H9 (cell line): ENCODE measurements around the gene CCL16. TPM values are rescaled to one million over a fixed set of nuclear protein-coding genes. Genes with fewer than 3 reads are reported as not detected.

Experiments
- DNase-seq: peaks from one replicate; pipeline ENCODE4 v3.0.0-alpha.2; 2017
- H2AFZ ChIP-seq: one replicate; pipeline ENCODE4 v1.6.1; 2013; ENCODE audit warnings: mild to moderate bottlenecking, low read length, control low read depth, moderate library complexity
- H2AK5ac ChIP-seq: 2 replicates; pipeline ENCODE4 v1.6.1; 2013; ENCODE audit warnings: low read length, control low read depth, mixed read lengths; ENCODE audit not compliant: insufficient read length
- H2BK120ac ChIP-seq: one replicate; pipeline ENCODE4 v1.6.1; 2013; ENCODE audit warnings: low read depth, mild to moderate bottlenecking, low read length, control low read depth, inconsistent platforms; ENCODE audit not compliant: poor library complexity, severe bottlenecking
- H2BK12ac ChIP-seq: 2 replicates; pipeline ENCODE4 v1.6.1; 2013; ENCODE audit warnings: low read length, control low read depth, mixed read lengths, low read depth; ENCODE audit not compliant: insufficient read length
- H2BK15ac ChIP-seq: 2 replicates; pipeline ENCODE4 v1.6.1; 2013; ENCODE audit warnings: low read depth, low read length, control low read depth
- H2BK20ac ChIP-seq: one replicate; pipeline ENCODE4 v1.6.1; 2013; ENCODE audit warnings: low read depth, mild to moderate bottlenecking, low read length, control low read depth, inconsistent platforms; ENCODE audit not compliant: poor library complexity, severe bottlenecking
- H2BK5ac ChIP-seq: 2 replicates; pipeline ENCODE4 v1.6.1; 2013; ENCODE audit warnings: low read length, control low read depth, mixed read lengths; ENCODE audit not compliant: insufficient read length
- H3K14ac ChIP-seq: 2 replicates; pipeline ENCODE4 v1.6.1; 2013; ENCODE audit warnings: low read length, control low read depth; ENCODE audit not compliant: insufficient read depth
- H3K18ac ChIP-seq: 2 replicates; pipeline ENCODE4 v1.6.1; 2013; ENCODE audit warnings: low read depth, mild to moderate bottlenecking, mixed read lengths, low read length, control low read depth; ENCODE audit not compliant: insufficient read length
- H3K23ac ChIP-seq: 2 replicates; pipeline ENCODE4 v1.6.1; 2013; ENCODE audit warnings: low read length, control low read depth, mixed read lengths, low read depth; ENCODE audit not compliant: insufficient read length
- H3K23me2 ChIP-seq: 2 replicates; pipeline ENCODE4 v1.6.1; 2013; ENCODE audit warnings: low read depth, mild to moderate bottlenecking, mixed read lengths, low read length, control low read depth; ENCODE audit not compliant: insufficient read length, poor library complexity, severe bottlenecking
- H3K27ac ChIP-seq: 2 replicates; pipeline ENCODE4 v1.5.1; 2013; ENCODE audit warnings: low read length, control low read depth, mixed read lengths, low read depth; ENCODE audit not compliant: insufficient read length
- H3K27me3 ChIP-seq: 2 replicates; pipeline ENCODE4 v1.6.1; 2013; ENCODE audit warnings: low read length, control low read depth, inconsistent platforms; ENCODE audit not compliant: insufficient read depth
- H3K4ac ChIP-seq: 2 replicates; pipeline ENCODE4 v1.6.1; 2013; ENCODE audit warnings: low read depth, mild to moderate bottlenecking, control low read depth, inconsistent platforms, low read length, moderate library complexity
- H3K4me1 ChIP-seq: 2 replicates; pipeline ENCODE4 v1.6.1; 2013; ENCODE audit warnings: low read length, control low read depth, inconsistent platforms; ENCODE audit not compliant: insufficient read depth
- H3K4me2 ChIP-seq: 2 replicates; pipeline ENCODE4 v1.6.1; 2013; ENCODE audit warnings: low read length, control low read depth, mixed read lengths; ENCODE audit not compliant: insufficient read length, insufficient read depth
- H3K56ac ChIP-seq: 2 replicates; pipeline ENCODE4 v1.6.1; 2013; ENCODE audit warnings: low read depth, mild to moderate bottlenecking, mixed read lengths, low read length, control low read depth; ENCODE audit not compliant: insufficient read length
- H3K79me1 ChIP-seq: 2 replicates; pipeline ENCODE4 v1.6.1; 2013; ENCODE audit warnings: low read depth, mild to moderate bottlenecking, moderate library complexity, low read length, control low read depth, inconsistent platforms; ENCODE audit not compliant: insufficient read depth, poor library complexity, severe bottlenecking
- H3K79me2 ChIP-seq: 2 replicates; pipeline ENCODE4 v1.6.1; 2013; ENCODE audit warnings: low read length, control low read depth, inconsistent platforms; ENCODE audit not compliant: insufficient read depth
- H3K9ac ChIP-seq: 2 replicates; pipeline ENCODE4 v1.6.1; 2013; ENCODE audit warnings: low read length, control low read depth, mixed read lengths; ENCODE audit not compliant: insufficient read length; ENCODE audit errors: extremely low read depth
- H3K9me3 ChIP-seq: one replicate; pipeline ENCODE4 v1.6.1; 2013; ENCODE audit warnings: low read depth, low read length, inconsistent platforms; ENCODE audit not compliant: control insufficient read depth
- H3T11ph ChIP-seq: one replicate; pipeline ENCODE4 v1.6.1; 2013; ENCODE audit warnings: mild to moderate bottlenecking, low read length, control low read depth, inconsistent platforms
- H4K20me1 ChIP-seq: one replicate; pipeline ENCODE4 v1.6.1; 2013; ENCODE audit not compliant: control insufficient read depth, insufficient read length, insufficient read depth
- H4K5ac ChIP-seq: 2 replicates; pipeline ENCODE4 v1.6.1; 2013; ENCODE audit warnings: low read depth, mild to moderate bottlenecking, mixed read lengths, low read length, control low read depth; ENCODE audit not compliant: insufficient read length
- H4K8ac ChIP-seq: replicated peaks from 2 replicates; pipeline ENCODE4 v1.6.1; 2013; ENCODE audit warnings: low read length, control low read depth, mixed read lengths, low read depth; ENCODE audit not compliant: insufficient read length
- H4K91ac ChIP-seq: 2 replicates; pipeline ENCODE4 v1.6.1; 2013; ENCODE audit warnings: low read depth, mild to moderate bottlenecking, moderate library complexity, mixed read lengths, low read length, control low read depth; ENCODE audit not compliant: insufficient read length
- H3K27ac Mint-ChIP-seq, 3 experiments: 2 replicates in 2 of 3; 3 replicates in 1 of 3; pipeline ENCODE4 v1.8.0; 2020 to 2021; ENCODE audit warnings: mixed read lengths in 3 of 3, mild to moderate bottlenecking in 1 of 3, moderate library complexity in 1 of 3
- H3K27me3 Mint-ChIP-seq: 2 replicates; pipeline ENCODE4 v1.8.0; 2021; ENCODE audit warnings: low read depth, mild to moderate bottlenecking, moderate library complexity, mixed read lengths
- H3K36me3 Mint-ChIP-seq, 3 experiments: 2 replicates in 2 of 3; 3 replicates in 1 of 3; pipeline ENCODE4 v1.8.0; 2020 to 2021; ENCODE audit warnings: low read depth in 3 of 3, mixed read lengths in 3 of 3; ENCODE audit not compliant: insufficient read depth in 1 of 3
- H3K4me1 Mint-ChIP-seq, 2 experiments: 2 replicates each; pipeline ENCODE4 v1.8.0; 2020; ENCODE audit warnings: mixed read lengths in 2 of 2
- H3K4me3 Mint-ChIP-seq, 2 experiments: 2 replicates in 1 of 2; 3 replicates in 1 of 2; pipeline ENCODE4 v1.8.0; 2020 to 2021; ENCODE audit warnings: mild to moderate bottlenecking in 2 of 2, mixed read lengths in 2 of 2, moderate library complexity in 1 of 2
- H3K9me3 Mint-ChIP-seq, 2 experiments: 2 replicates in 1 of 2; 3 replicates in 1 of 2; pipeline ENCODE4 v1.8.0; 2020; ENCODE audit warnings: mild to moderate bottlenecking in 2 of 2, mixed read lengths in 2 of 2, moderate library complexity in 1 of 2
- CTCF ChIP-seq: fragments of 200-600 bp; sonication (generic); conservative IDR thresholded peaks from 3 replicates; pipeline ENCODE4 v1.8.0; 2021; ENCODE audit warnings: antibody characterized with exemption, mild to moderate bottlenecking
- WGBS: extraction: QIAGEN DNeasy Blood & Tissue Kit; methylation state at CpG from one replicate; pipeline ENCODE4 v1.1.7; 2013; ENCODE audit warnings: missing lambda C conversion rate, low lambda C conversion rate, mixed read lengths; ENCODE audit not compliant: insufficient read length; ENCODE audit errors: extremely low coverage; 5-methylcytosine and 5-hydroxymethylcytosine counted together
- total RNA-seq: library from RNA; stranded (reverse); gene quantifications from 2 replicates; pipeline ENCODE4 v1.2.1, GENCODE V29; 2021

The CCL16 gene
- total RNA-seq, 1 experiment from 2014 or later, result not detected

GRCh38 chr17:36008998-36009665, 27.8 kb upstream of the CCL16 start:
- Histone ChIP-seq H3T11ph (no peak overlapping the region), H2BK15ac (no peak overlapping the region), H3K79me1 (no peaks in the 10 kb centered on the region), H3K9me3 (no peaks in the 10 kb centered on the region), H4K8ac (no peak overlapping the region), H2AFZ (no peak overlapping the region), H4K5ac (no peak overlapping the region), H3K14ac (no peak overlapping the region), H3K23ac (no peak overlapping the region), H3K79me2 (no peaks in the 10 kb centered on the region), H3K23me2 (no peaks in the 10 kb centered on the region), H3K27me3 (no peaks in the 10 kb centered on the region), H3K4ac (no peak overlapping the region), H3K18ac (no peak overlapping the region), H3K4me1 (no peaks in the 10 kb centered on the region), H2AK5ac (no peak overlapping the region), H4K20me1 (no peaks in the 10 kb centered on the region), H3K9ac (no peak overlapping the region), H2BK20ac (no peak overlapping the region), H3K56ac (no peak overlapping the region), H2BK120ac (no peak overlapping the region), H4K91ac (no peak overlapping the region), H3K27ac (no peak overlapping the region), H3K4me2 (no peak overlapping the region), H2BK5ac (no peak overlapping the region), H2BK12ac (no peak overlapping the region)
- TF ChIP-seq CTCF, result peak; percentile 77
- Mint-ChIP-seq H3K36me3 (peaks cover 0 to 6% (median 5%) of the 10 kb centered on the region in 3 experiments; a peak in 6 of 7 replicates), H3K9me3 (peaks cover 46 to 53% of the 10 kb centered on the region in 2 experiments), H3K27me3 (peaks cover 16% of the 10 kb centered on the region), H3K4me1 (no peaks in the 10 kb centered on the region), H3K4me3 (no peak overlapping the region), H3K27ac (no peak overlapping the region; a peak in 1 of 7 replicates)
- DNase-seq, result peak; percentile 50
- no CpG with 5 or more reads among the region's 14 CpGs for WGBS
